Nephron (organoid): ENCODE results near the gene NLRP6.
"Not testable (repeated sequence)": the region's sequence is repeated elsewhere in the genome, so short reads cannot be mapped to it uniquely, and the experiment has no call there.

Experiments used
- H3K27ac Mint-ChIP-seq, 3 experiments: 2 replicates each; pipeline ENCODE4 v1.8.0; 2020; ENCODE audit warnings: mixed read lengths in 3 of 3, mild to moderate bottlenecking in 2 of 3, moderate library complexity in 1 of 3
- H3K27me3 Mint-ChIP-seq: 2 replicates; pipeline ENCODE4 v1.8.0; 2021; ENCODE audit warnings: low read depth, mild to moderate bottlenecking, moderate library complexity, mixed read lengths
- H3K36me3 Mint-ChIP-seq: 2 replicates; pipeline ENCODE4 v1.8.0; 2020; ENCODE audit warnings: low read depth, mixed read lengths
- H3K4me1 Mint-ChIP-seq: 2 replicates; pipeline ENCODE4 v1.8.0; 2020; ENCODE audit warnings: mixed read lengths
- H3K4me3 Mint-ChIP-seq, 3 experiments: 2 replicates each; pipeline ENCODE4 v1.8.0; 2020; ENCODE audit warnings: mild to moderate bottlenecking in 3 of 3, mixed read lengths in 3 of 3, moderate library complexity in 2 of 3
- H3K9me3 Mint-ChIP-seq: 2 replicates; pipeline ENCODE4 v1.8.0; 2020; ENCODE audit warnings: mixed read lengths
- TF ChIP-seq, protein P1 (sequence below), 3 experiments: fragments of 200-600 bp; sonication (generic); IDR thresholded peaks; one replicate each; pipeline ENCODE4 v1.5.0; 2021; ENCODE audit warnings: antibody characterized with exemption in 3 of 3; ENCODE audit not compliant: unreplicated experiment in 3 of 3

NLRP6 gene

DNA sequence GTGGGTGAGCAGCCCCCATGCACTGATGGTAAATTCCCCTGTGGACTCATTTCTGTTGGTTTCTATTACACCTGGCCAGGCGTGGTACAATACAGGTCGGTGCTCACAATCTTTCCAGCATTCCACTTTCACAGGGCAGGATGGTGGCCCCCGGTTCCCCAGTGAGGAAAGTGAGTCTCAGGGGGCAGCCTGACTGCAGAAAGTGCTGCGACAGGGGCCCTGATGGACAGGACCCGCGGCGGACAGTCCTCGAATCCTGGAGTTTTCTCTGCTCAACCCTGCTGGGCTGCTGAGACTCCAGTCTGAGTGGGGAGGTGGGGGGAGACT is 7.7 kb downstream of the NLRP6 start:
- no peaks in the 10 kb centered on the region for H3K9me3 Mint-ChIP-seq
- TF ChIP-seq, protein P1, sequence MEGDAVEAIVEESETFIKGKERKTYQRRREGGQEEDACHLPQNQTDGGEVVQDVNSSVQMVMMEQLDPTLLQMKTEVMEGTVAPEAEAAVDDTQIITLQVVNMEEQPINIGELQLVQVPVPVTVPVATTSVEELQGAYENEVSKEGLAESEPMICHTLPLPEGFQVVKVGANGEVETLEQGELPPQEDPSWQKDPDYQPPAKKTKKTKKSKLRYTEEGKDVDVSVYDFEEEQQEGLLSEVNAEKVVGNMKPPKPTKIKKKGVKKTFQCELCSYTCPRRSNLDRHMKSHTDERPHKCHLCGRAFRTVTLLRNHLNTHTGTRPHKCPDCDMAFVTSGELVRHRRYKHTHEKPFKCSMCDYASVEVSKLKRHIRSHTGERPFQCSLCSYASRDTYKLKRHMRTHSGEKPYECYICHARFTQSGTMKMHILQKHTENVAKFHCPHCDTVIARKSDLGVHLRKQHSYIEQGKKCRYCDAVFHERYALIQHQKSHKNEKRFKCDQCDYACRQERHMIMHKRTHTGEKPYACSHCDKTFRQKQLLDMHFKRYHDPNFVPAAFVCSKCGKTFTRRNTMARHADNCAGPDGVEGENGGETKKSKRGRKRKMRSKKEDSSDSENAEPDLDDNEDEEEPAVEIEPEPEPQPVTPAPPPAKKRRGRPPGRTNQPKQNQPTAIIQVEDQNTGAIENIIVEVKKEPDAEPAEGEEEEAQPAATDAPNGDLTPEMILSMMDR (IDR thresholded peaks at IDR 0.05; ENCODE audit: unreplicated experiment in 3 of 3): no peak
- peak overlapping the region; percentile 35 to 78 (median 38) for H3K4me3 Mint-ChIP-seq
- no peaks in the 10 kb centered on the region for H3K36me3 Mint-ChIP-seq
- H3K4me1 Mint-ChIP-seq: peaks cover 16% of the 10 kb centered on the region
- peaks cover 14% of the 10 kb centered on the region for H3K27me3 Mint-ChIP-seq
- H3K27ac Mint-ChIP-seq: peak overlapping the region; percentile 29 to 90 (median 81)

DNA sequence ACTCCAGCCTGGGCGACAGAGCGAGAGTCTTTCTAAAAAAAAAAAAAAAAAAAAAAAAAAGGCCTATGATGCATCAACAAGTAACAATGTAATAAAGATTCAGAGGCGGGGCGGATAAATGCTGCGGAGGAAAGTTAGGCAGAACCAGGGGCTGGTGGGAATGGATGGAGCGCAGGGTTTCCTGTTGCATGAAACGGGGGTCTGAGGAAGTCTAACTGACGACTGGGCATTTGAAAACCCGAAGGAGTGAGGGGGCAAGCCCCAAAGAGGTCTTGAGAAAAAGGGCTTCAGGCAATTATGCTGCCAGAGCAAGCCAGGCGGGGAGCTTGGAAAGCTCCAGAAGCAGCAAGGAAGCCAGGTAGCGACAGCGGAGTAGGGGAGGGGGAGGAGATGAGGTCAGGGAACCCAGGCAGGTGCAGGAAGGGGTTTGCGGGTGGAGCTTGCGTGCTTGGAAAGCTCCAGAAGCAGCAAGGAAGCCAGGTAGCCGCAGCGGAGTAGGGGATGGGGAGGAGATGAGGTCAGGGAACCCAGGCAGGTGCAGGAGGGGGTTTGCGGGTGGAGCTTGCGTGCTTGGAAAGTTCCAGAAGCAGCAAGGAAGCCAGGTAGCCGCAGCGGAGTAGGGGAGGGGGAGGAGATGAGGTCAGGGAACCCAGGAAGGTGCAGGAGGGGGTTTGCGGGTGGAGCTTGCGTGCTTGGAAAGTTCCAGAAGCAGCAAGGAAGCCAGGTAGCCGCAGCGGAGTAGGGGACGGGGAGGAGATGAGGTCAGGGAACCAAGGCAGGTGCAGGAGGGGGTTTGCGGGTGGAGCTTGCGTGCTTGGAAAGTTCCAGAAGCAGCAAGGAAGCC is 9.0 kb downstream of the NLRP6 start:
- peak overlapping the region; percentile 45 to 58 (median 50) for H3K27ac Mint-ChIP-seq
- H3K36me3 Mint-ChIP-seq, H3K27me3 Mint-ChIP-seq, H3K9me3 Mint-ChIP-seq: not testable (repeated sequence)
- H3K4me3 Mint-ChIP-seq: peak overlapping the region; percentile 80 to 83 (median 82)
- H3K4me1 Mint-ChIP-seq: peaks cover 16% of the 10 kb centered on the region

DNA sequence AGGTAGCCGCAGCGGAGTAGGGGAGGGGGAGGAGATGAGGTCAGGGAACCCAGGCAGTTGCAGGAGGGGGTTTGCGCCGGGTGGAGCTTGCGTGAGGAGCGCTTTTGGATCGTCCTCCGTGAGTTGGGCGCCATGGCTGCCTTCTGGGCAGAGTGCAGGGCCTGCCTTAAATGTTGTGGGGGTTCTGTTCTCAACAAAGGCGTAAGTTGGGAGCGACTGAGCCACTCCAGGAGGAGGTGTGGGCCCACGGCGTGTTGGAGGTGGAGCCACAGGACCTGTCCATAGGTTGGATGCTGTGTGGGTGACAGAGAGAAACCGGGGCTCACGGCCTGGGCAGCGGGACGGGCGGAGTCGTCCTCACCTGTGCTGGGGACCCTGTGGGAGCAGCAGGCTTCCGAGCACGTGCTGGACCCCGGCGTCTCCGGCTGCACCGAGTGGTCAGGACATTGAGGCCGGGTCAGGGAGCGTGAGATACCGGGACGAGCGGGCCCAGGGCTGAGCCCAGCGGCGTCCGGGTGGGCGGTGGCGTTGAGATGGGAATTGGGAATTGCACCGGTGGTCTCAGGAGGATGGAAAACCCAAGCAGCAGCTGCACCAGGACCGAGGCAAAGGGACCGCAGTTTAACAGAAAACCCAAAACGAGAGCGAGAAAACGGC is 9.7 kb downstream of the NLRP6 start:
- Mint-ChIP-seq H3K36me3 (no peaks in the 10 kb centered on the region), H3K27ac (peak overlapping the region; percentile 29 to 71 (median 61)), H3K9me3 (no peaks in the 10 kb centered on the region), H3K4me1 (peaks cover 12% of the 10 kb centered on the region), H3K4me3 (peak overlapping the region; percentile 83 to 89 (median 87)), H3K27me3 (peaks cover 6% of the 10 kb centered on the region)
- TF ChIP-seq, protein P1 (IDR thresholded peaks at IDR 0.05; ENCODE audit: unreplicated experiment in 3 of 3): no peak

DNA sequence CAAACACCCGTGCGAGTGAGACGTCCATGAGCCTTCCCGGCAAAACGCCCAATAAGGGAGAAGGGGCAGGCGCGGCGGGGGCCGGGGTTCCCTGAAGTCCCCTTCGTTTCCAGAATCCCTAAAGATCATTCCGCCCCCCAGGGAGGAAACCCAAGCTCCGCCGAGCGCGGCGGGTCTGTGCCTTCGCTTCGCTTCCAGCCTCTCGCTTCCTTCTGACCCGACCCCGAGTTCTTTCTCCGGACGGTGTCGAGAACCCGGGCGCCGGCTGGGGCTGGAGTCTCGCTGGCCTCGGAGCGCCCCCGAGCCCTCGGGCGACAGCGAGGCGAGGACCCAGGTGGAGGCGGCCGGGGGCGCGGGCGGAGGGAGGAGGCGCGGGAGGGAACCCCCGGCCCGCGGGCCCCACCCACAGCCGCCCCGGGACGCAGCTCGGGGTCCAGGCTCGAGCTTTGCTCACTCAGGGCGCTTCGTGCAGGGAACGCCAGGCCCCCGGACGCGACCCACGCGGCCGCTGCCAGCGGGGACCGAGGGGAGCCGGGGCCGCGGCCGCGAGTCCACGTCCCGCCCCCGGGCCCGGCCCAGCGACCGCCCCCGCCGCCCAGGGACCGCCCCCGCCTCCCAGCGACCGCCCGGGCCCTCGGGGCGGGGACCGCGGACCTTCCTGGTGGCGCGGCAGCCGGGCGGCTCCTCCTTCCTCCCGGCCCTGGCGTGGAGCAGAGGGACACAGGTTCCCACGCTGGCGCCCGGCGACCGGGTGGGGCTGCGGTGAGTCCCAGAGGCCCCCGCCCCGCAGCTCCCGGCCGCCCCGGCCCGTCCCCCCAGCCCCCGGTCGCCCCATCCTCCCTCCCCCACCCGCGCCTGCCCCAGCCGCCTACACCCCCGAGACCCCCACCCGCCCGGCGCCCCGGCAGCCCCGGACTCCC is 10.5 kb downstream of the NLRP6 start, which contains the start of gene PGGHG:
PGGHG (plus strand) TSS at position 649 of the 920 bp plus-strand sequence. CDS start 691 bp downstream, outside the sequence.
- no peaks in the 10 kb centered on the region for H3K9me3 Mint-ChIP-seq
- H3K4me1 Mint-ChIP-seq: peaks cover 7% of the 10 kb centered on the region
- TF ChIP-seq, protein P1 (IDR thresholded peaks at IDR 0.05; ENCODE audit: unreplicated experiment in 3 of 3): no peak
- H3K36me3 Mint-ChIP-seq: no peaks in the 10 kb centered on the region
- peaks cover 5% of the 10 kb centered on the region for H3K27me3 Mint-ChIP-seq
- peak within 1 kb of the TSS; percentile 29 to 71 (median 61) for H3K27ac Mint-ChIP-seq
- H3K4me3 Mint-ChIP-seq: peak within 1 kb of the TSS; percentile 83 to 89 (median 87)

DNA sequence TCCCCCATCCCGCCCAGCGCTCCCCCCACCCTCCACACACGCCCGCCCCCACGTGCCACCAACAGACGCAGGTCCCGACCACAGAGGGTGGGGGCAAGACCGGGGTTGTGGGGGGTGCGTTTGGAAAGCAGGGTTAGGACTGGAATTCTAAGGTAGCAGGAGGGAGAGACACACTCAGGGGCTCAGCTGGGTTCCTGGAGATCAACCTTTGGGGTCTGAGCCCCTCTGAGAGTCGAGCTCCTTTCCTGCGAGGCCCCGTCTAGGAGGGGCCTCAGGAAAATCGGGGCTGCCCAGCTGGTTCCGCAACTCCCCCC is 11.1 kb downstream of the NLRP6 start:
- H3K4me3 Mint-ChIP-seq: peak overlapping the region; percentile 80 to 83 (median 82)
- no peaks in the 10 kb centered on the region for H3K36me3 Mint-ChIP-seq
- peaks cover 5% of the 10 kb centered on the region for H3K4me1 Mint-ChIP-seq
- peaks cover 5% of the 10 kb centered on the region for H3K27me3 Mint-ChIP-seq
- TF ChIP-seq, protein P1 (IDR thresholded peaks at IDR 0.05; ENCODE audit: unreplicated experiment in 3 of 3): no peak
- H3K27ac Mint-ChIP-seq: no peak overlapping the region
- H3K9me3 Mint-ChIP-seq: no peaks in the 10 kb centered on the region
